ENCODE results near the gene C2CD4D.

DNA sequence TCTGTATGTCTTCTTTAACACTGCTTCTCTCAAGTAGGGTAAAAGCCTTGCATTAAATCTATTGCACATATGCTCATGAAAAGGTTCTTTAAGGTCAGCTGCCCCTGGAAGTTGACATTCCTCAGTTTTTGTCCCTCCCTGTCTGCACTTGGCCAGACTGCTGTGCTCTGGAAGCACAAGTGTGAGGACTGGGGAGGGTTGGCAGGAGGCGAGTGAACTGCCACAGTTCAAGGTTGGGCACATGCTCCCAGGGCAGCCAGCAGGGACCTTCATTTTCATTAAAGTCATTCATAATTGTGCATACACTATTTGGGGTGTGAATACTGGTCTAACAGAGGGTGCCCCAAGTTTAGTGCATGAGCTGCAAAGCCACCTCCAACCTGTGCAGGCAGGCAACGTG lies 24.8 kb upstream of the C2CD4D start:
- TF ChIP-seq TAF1 (IDR thresholded peaks at IDR 0.05; ENCODE audit: borderline replicate concordance, insufficient read depth, low read length), result no peak
- TF ChIP-seq, protein P1, sequence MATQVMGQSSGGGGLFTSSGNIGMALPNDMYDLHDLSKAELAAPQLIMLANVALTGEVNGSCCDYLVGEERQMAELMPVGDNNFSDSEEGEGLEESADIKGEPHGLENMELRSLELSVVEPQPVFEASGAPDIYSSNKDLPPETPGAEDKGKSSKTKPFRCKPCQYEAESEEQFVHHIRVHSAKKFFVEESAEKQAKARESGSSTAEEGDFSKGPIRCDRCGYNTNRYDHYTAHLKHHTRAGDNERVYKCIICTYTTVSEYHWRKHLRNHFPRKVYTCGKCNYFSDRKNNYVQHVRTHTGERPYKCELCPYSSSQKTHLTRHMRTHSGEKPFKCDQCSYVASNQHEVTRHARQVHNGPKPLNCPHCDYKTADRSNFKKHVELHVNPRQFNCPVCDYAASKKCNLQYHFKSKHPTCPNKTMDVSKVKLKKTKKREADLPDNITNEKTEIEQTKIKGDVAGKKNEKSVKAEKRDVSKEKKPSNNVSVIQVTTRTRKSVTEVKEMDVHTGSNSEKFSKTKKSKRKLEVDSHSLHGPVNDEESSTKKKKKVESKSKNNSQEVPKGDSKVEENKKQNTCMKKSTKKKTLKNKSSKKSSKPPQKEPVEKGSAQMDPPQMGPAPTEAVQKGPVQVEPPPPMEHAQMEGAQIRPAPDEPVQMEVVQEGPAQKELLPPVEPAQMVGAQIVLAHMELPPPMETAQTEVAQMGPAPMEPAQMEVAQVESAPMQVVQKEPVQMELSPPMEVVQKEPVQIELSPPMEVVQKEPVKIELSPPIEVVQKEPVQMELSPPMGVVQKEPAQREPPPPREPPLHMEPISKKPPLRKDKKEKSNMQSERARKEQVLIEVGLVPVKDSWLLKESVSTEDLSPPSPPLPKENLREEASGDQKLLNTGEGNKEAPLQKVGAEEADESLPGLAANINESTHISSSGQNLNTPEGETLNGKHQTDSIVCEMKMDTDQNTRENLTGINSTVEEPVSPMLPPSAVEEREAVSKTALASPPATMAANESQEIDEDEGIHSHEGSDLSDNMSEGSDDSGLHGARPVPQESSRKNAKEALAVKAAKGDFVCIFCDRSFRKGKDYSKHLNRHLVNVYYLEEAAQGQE (IDR thresholded peaks at IDR 0.05; ENCODE audit: insufficient read depth in 1 of 2, low read depth in 2 of 2, low read length in 2 of 2), result no peak
